Upper lobe of left lung (tissue), 4 donors: ENCODE results near the gene BMI1.
"Not testable (repeated sequence)": the region's sequence is repeated elsewhere in the genome, so short reads cannot be mapped to it uniquely, and the experiment has no call there.

ENCODE experiments used
- CTCF ChIP-seq, 6 experiments: fragments of 450-650 bp in 4 of 6; fragments of 200-600 bp in 2 of 6; sonication (generic) in 2 of 6; IDR thresholded peaks; one replicate each; pipeline ENCODE4 v1.5.1; 2016 to 2019; ENCODE audit warnings: antibody characterized with exemption in 6 of 6
- POLR2A ChIP-seq, 4 donors: fragments of 450-650 bp; IDR thresholded peaks; one replicate each; pipeline ENCODE4 v1.5.1; 2016 to 2017; ENCODE audit warnings: antibody characterized with exemption in 4 of 4, mild to moderate bottlenecking in 2 of 4
- POLR2AphosphoS5 ChIP-seq, 2 donors: sonication (generic); formaldehyde crosslinking; IDR thresholded peaks; one replicate each; pipeline ENCODE4 v1.5.1; 2017; ENCODE audit warnings: antibody characterized with exemption in 2 of 2

GRCh38 chr10:22310012-22310411 lies 10.9 kb upstream of the BMI1 start:
- TF ChIP-seq CTCF, POLR2AphosphoS5, POLR2A (IDR thresholded peaks at IDR 0.05): not testable (repeated sequence)
